CD4-positive, alpha-beta T cell (primary cell): Measurements from ENCODE around the gene CDK5R1. TPM values are rescaled to one million over a fixed set of nuclear protein-coding genes. Genes with fewer than 3 reads are reported as not detected.

Experiments used
- ATAC-seq: fragments of 200-7000 bp; cut with Tn5 transposase; one replicate; pipeline ENCODE4 v1.10.0; 2022; ENCODE audit warnings: mild to moderate bottlenecking; ENCODE audit not compliant: poor library complexity
- CTCF ChIA-PET: fragments of 350-600 bp; sonication (Branson Sonifier 250); formaldehyde crosslinking; loops from one replicate; lab custom pipeline; 2021; ENCODE audit warnings: antibody characterized with exemption, inconsistent platforms; lab: Charles Lee
- POLR2A ChIA-PET: fragments of 350-600 bp; sonication (Branson Sonifier 250); formaldehyde crosslinking; loops from one replicate; lab custom pipeline; 2021; ENCODE audit warnings: antibody characterized with exemption, inconsistent platforms; lab: Charles Lee
- DNase-seq, 14 experiments: peaks; one replicate each; pipeline ENCODE4 v3.0.0-alpha.2; 2013 to 2020; ENCODE audit warnings: mixed read lengths in 2 of 14
- H3K27ac ChIP-seq, 2 donors: one replicate each; pipeline versions ENCODE4 v1.5.1 to v1.7.0; 2013; ENCODE audit warnings: low read length in 2 of 2, low read depth in 1 of 2, mild to moderate bottlenecking in 1 of 2
- H3K27me3 ChIP-seq, 2 experiments: 1 replicate in 1 of 2; 2 replicates in 1 of 2; pipeline versions ENCODE4 v1.6.1 to v1.7.0; 2013; ENCODE audit warnings: low read length in 2 of 2, control low read depth in 1 of 2, mild to moderate bottlenecking in 1 of 2, moderate library complexity in 1 of 2; ENCODE audit not compliant: insufficient read depth in 2 of 2, control insufficient read depth in 1 of 2
- H3K36me3 ChIP-seq: one replicate; pipeline ENCODE4 v1.6.1; 2013; ENCODE audit warnings: low read length, control low read depth; ENCODE audit not compliant: insufficient read depth
- H3K4me1 ChIP-seq: one replicate; pipeline ENCODE4 v1.6.1; 2013; ENCODE audit warnings: low read length, control low read depth; ENCODE audit not compliant: insufficient read depth
- H3K4me3 ChIP-seq: one replicate; pipeline ENCODE4 v1.5.1; 2013; ENCODE audit warnings: mild to moderate bottlenecking, low read length, moderate library complexity
- H3K9me3 ChIP-seq, 2 experiments: 1 replicate in 1 of 2; 2 replicates in 1 of 2; pipeline versions ENCODE4 v1.6.1 to v1.7.0; 2013; ENCODE audit warnings: low read length in 2 of 2, mild to moderate bottlenecking in 2 of 2, control low read depth in 1 of 2, moderate library complexity in 1 of 2; ENCODE audit not compliant: control insufficient read depth in 1 of 2, insufficient read depth in 1 of 2
- H3K27ac Mint-ChIP-seq: one replicate; pipeline ENCODE4 v1.8.0; 2020; ENCODE audit warnings: mixed read lengths
- H3K27me3 Mint-ChIP-seq: one replicate; pipeline ENCODE4 v1.8.0; 2021; ENCODE audit warnings: mixed read lengths
- H3K36me3 Mint-ChIP-seq: one replicate; pipeline ENCODE4 v1.8.0; 2021; ENCODE audit warnings: low read depth, mixed read lengths
- H3K4me1 Mint-ChIP-seq: one replicate; pipeline ENCODE4 v1.8.0; 2021; ENCODE audit warnings: low read depth, mixed read lengths
- H3K4me3 Mint-ChIP-seq: one replicate; pipeline ENCODE4 v1.8.0; 2020; ENCODE audit warnings: mild to moderate bottlenecking, mixed read lengths
- H3K9me3 Mint-ChIP-seq: one replicate; pipeline ENCODE4 v1.8.0; 2020; ENCODE audit warnings: mixed read lengths
- intact Hi-C, 2 experiments: fragments of 100-400 bp; cut with DNase I in 1 of 2; cut with micrococcal nuclease in 1 of 2; formaldehyde crosslinking; loops; one replicate each; pipeline versions ENCODE4 v1.15.1 to v1.9.0; 2023 to 2025; cut with DNase I, micrococcal nuclease
- total RNA-seq, 174 experiments: library from RNA in 2 of 174; stranded (reverse) in 2 of 174; gene quantifications; one replicate each; pipeline ENCODE4 v1.2.3 and lab custom pipeline; 2021 to 2026
- TF ChIP-seq, protein P1 (sequence below): fragments of 200-600 bp; IDR thresholded peaks from one replicate; pipeline ENCODE4 v1.8.0; 2022; ENCODE audit warnings: antibody characterized with exemption, mild to moderate bottlenecking

CDK5R1 gene
- total RNA-seq, 2 experiments from 2014 or later = 21.7 to 22.5 TPM

DNA sequence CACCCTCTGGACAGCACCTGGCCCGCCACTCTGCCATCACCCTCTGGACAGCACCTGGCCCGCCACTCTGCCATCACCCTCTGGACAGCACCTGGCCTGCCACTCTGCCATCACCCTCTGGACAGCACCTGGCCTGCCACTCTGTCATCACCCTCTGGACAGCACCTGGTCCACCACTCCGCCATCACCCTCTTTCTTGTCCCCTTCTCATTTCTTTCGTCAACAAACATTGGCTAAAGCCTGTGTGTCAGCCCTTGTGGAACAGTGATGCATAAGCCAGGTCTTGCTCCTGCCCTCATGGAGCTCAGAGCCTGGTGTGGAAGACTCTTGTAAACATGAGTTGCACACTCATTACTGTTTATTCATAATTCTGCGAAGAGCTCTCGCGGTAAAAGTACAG lies 31.2 kb downstream of the CDK5R1 start:
- H3K4me1 Mint-ChIP-seq = peaks cover 80% of the 10 kb centered on the region

DNA sequence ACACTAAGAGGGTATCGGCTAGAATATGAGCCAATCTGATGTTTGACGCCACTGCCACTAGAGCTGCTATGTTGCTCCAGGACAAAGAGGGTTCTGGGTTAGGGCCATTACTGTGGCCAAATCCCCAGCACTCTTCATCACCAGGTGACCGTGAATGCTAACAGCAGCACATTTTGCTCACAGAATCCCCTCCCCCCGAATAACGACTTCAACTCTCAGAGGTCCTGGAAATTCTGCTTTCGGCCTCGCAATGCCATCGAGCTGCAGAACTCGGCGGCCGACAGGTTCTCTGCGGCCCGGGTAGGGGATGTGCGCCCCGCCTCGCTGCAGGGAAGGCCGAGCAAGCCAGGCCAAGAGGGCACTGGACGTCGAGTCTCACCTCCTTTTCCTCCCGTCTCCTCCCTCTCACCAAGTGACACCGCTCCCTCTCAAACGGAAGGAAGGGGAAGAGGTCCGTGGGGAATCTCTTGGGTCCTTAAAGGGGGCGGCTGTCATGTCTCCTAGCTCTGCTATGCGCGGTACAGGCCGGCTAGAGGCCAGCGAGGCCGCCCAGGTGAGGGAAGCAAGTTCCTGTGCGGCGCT lies 31.9 kb downstream of the CDK5R1 start:
- H3K4me1 Mint-ChIP-seq = peaks cover 81% of the 10 kb centered on the region

More for the DNA sequence above, 31.2 kb downstream of the CDK5R1 start:
- H3K9me3 Mint-ChIP-seq = no peaks in the 10 kb centered on the region
- Histone ChIP-seq H3K27ac (peak overlapping the region in 1 of 2 donors; percentile 20), H3K27me3 (no peaks in the 10 kb centered on the region), H3K9me3 (no peaks in the 10 kb centered on the region), H3K36me3 (no peaks in the 10 kb centered on the region), H3K4me1 (peaks cover 50% of the 10 kb centered on the region), H3K4me3 (no peak overlapping the region)
- no peaks in the 10 kb centered on the region for H3K27me3 Mint-ChIP-seq
- no peaks in the 10 kb centered on the region for H3K36me3 Mint-ChIP-seq
- CTCF ChIA-PET = interaction anchor here (0.7 to 1.3 kb wide), 3 partner anchors 31 to 74 kb away, joined by 3 to 4 read pairs (median 3); partner anchors contain the start of genes CDK5R1 and PSMD11
- no peak for ATAC-seq
- peak overlapping the region; percentile 87 for H3K27ac Mint-ChIP-seq
- POLR2A ChIA-PET = interaction anchor here (0.7 to 7.3 kb wide), 6 partner anchors 13 to 379 kb away, joined by 3 to 152 read pairs (median 6); partner anchors contain the start of gene CDK5R1
- H3K4me3 Mint-ChIP-seq = peak overlapping the region; percentile 83
- TF ChIP-seq, protein P1, sequence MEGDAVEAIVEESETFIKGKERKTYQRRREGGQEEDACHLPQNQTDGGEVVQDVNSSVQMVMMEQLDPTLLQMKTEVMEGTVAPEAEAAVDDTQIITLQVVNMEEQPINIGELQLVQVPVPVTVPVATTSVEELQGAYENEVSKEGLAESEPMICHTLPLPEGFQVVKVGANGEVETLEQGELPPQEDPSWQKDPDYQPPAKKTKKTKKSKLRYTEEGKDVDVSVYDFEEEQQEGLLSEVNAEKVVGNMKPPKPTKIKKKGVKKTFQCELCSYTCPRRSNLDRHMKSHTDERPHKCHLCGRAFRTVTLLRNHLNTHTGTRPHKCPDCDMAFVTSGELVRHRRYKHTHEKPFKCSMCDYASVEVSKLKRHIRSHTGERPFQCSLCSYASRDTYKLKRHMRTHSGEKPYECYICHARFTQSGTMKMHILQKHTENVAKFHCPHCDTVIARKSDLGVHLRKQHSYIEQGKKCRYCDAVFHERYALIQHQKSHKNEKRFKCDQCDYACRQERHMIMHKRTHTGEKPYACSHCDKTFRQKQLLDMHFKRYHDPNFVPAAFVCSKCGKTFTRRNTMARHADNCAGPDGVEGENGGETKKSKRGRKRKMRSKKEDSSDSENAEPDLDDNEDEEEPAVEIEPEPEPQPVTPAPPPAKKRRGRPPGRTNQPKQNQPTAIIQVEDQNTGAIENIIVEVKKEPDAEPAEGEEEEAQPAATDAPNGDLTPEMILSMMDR = no peak
- no peak for DNase-seq
- intact Hi-C loops = loop anchor here in 1 of 2 experiments (5.0 kb wide), 1 partner anchor 34 kb away; no protein-coding TSS in a partner anchor

More for the DNA sequence above, 31.9 kb downstream of the CDK5R1 start:
- POLR2A ChIA-PET = interaction anchor here (1.2 to 7.3 kb wide), 3 partner anchors 15 to 34 kb away, joined by 8 to 152 read pairs (median 63); partner anchors contain the start of gene CDK5R1
- H3K9me3 ChIP-seq = no peaks in the 10 kb centered on the region
- H3K36me3 Mint-ChIP-seq = no peaks in the 10 kb centered on the region
- peak overlapping the region; percentile 49 to 84 for H3K27ac ChIP-seq
- H3K4me1 ChIP-seq = peaks cover 58% of the 10 kb centered on the region
- ATAC-seq (no peak), DNase-seq (no peak)
- peak overlapping the region; percentile 43 for H3K4me3 ChIP-seq
- H3K4me3 Mint-ChIP-seq = peak overlapping the region; percentile 83
- no peaks in the 10 kb centered on the region for H3K27me3 Mint-ChIP-seq
- TF ChIP-seq, protein P1 = no peak
- CTCF ChIA-PET = interaction anchor here (1.2 kb wide), 1 partner anchor 74 kb away, joined by 3 read pairs; the partner anchor contains the start of gene PSMD11
- H3K27ac Mint-ChIP-seq = peak overlapping the region; percentile 87
- no peaks in the 10 kb centered on the region for H3K27me3 ChIP-seq
- intact Hi-C loops = loop anchor here in 1 of 2 experiments (5.0 kb wide), 1 partner anchor 34 kb away; no protein-coding TSS in a partner anchor
- no peaks in the 10 kb centered on the region for H3K9me3 Mint-ChIP-seq
- H3K36me3 ChIP-seq = no peaks in the 10 kb centered on the region
